Measurements from ENCODE around the gene ETV7.
"Not testable (repeated sequence)": the region's sequence is repeated elsewhere in the genome, so short reads cannot be mapped to it uniquely, and the experiment has no call there.

ETV7 gene

GRCh38 chr6:36362551-36363370 is 24.7 kb downstream of the ETV7 start:
- DNase-seq: no peak

- no peak for DNase-seq
Measured at GRCh38 chr6:36361071-36361470, 26.4 kb downstream of the ETV7 start.

- peak; percentile 63 for DNase-seq
Measured at GRCh38 chr6:36360241-36361054, 27.0 kb downstream of the ETV7 start.

GRCh38 chr6:36358226-36358915 is 29.1 kb downstream of the ETV7 start:
- no peak for DNase-seq

- no peak for DNase-seq
Measured at GRCh38 chr6:36357872-36358225, 29.6 kb downstream of the ETV7 start.

GRCh38 chr6:36355819-36356218 is 31.6 kb downstream of the ETV7 start:
- no peak for DNase-seq

GRCh38 chr6:36353411-36353915 is 34.0 kb downstream of the ETV7 start:
- DNase-seq: no peak

GRCh38 chr6:36352477-36353157 is 34.9 kb downstream of the ETV7 start:
- DNase-seq: no peak

GRCh38 chr6:36350681-36351571 is 36.5 kb downstream of the ETV7 start:
- no peak for DNase-seq

GRCh38 chr6:36350082-36350481 is 37.4 kb downstream of the ETV7 start:
- no peak for DNase-seq

GRCh38 chr6:36349240-36349639 is 38.2 kb downstream of the ETV7 start:
- no peak for DNase-seq

GRCh38 chr6:36347621-36348020 is 39.8 kb downstream of the ETV7 start:
- DNase-seq: no peak

- no peak for DNase-seq
Measured at GRCh38 chr6:36346486-36347273, 40.8 kb downstream of the ETV7 start.

- no peak for DNase-seq
Measured at GRCh38 chr6:36345681-36346466, 41.6 kb downstream of the ETV7 start.

- no peak for DNase-seq
Measured at GRCh38 chr6:36343109-36343680, 44.3 kb downstream of the ETV7 start.

- peak; percentile 42 for DNase-seq
Measured at GRCh38 chr6:36340618-36341454, 46.6 kb downstream of the ETV7 start.

- DNase-seq: no peak
Measured at GRCh38 chr6:36340306-36340617, 47.2 kb downstream of the ETV7 start.

GRCh38 chr6:36339146-36339545 is 48.3 kb downstream of the ETV7 start:
- DNase-seq: no peak

- DNase-seq: not testable (repeated sequence)
Measured at GRCh38 chr6:36338223-36338622, 49.2 kb downstream of the ETV7 start.
